HepG2 (cell line): Measurements from ENCODE around the gene PLD1. TPM values are rescaled to one million over a fixed set of nuclear protein-coding genes. Genes with fewer than 3 reads are reported as not detected.

Experiments used
- ASH2L ChIP-seq: fragments of 300-600, 200-600 bp; sonication (generic); IDR thresholded peaks from 2 replicates; pipeline ENCODE4 v1.7.0; 2017; ENCODE audit warnings: low read depth, mild to moderate bottlenecking, moderate library complexity, mixed read lengths, low read length; ENCODE audit not compliant: insufficient read length
- EEA1 ChIP-seq: sonication (generic); formaldehyde crosslinking; IDR thresholded peaks from 2 replicates; pipeline ENCODE4 v1.5.1; 2020; ENCODE audit warnings: mild to moderate bottlenecking, missing genetic modification reagents, borderline replicate concordance
- EP300 ChIP-seq, 3 experiments: sonication (generic) in 1 of 3; formaldehyde crosslinking in 1 of 3; IDR thresholded peaks; 2 replicates each; pipeline versions ENCODE4 v1.5.1 to v1.6.1; 2011 to 2020; ENCODE audit warnings: low read depth in 2 of 3, low read length in 2 of 3, borderline replicate concordance in 1 of 3, improper control_type of control experiment in 1 of 3, mild to moderate bottlenecking in 1 of 3, missing genetic modification reagents in 1 of 3, moderate library complexity in 1 of 3
- FOXK1 ChIP-seq: sonication (generic); formaldehyde crosslinking; IDR thresholded peaks from 2 replicates; pipeline ENCODE4 v1.4.0; 2020; ENCODE audit warnings: low read depth, missing genetic modification reagents, borderline replicate concordance
- HCFC1 ChIP-seq: fragments of 150-350 bp; IDR thresholded peaks from 2 replicates; pipeline ENCODE4 v1.6.1; 2014; ENCODE audit warnings: low read depth, low read length
- HOXA9 ChIP-seq: sonication (generic); formaldehyde crosslinking; IDR thresholded peaks from 2 replicates; pipeline ENCODE4 v1.8.1; 2022; ENCODE audit warnings: missing genetic modification reagents, mild to moderate bottlenecking, moderate library complexity, borderline replicate concordance
- JUND ChIP-seq: sonication (generic); formaldehyde crosslinking; IDR thresholded peaks from 2 replicates; pipeline ENCODE4 v1.8.0; 2022; ENCODE audit warnings: mild to moderate bottlenecking, missing genetic modification reagents
- KDM6A ChIP-seq: IDR thresholded peaks from 2 replicates; pipeline ENCODE4 v1.6.1; 2016; ENCODE audit warnings: low read depth
- NFKB2 ChIP-seq: sonication (generic); formaldehyde crosslinking; IDR thresholded peaks from 2 replicates; pipeline ENCODE4 v1.4.0; 2020; ENCODE audit warnings: missing genetic modification reagents, borderline replicate concordance
- ZNF12 ChIP-seq: sonication (generic); formaldehyde crosslinking; IDR thresholded peaks from 2 replicates; pipeline ENCODE4 v1.5.0; 2020; ENCODE audit warnings: missing genetic modification reagents
- ZNF138 ChIP-seq: sonication (generic); formaldehyde crosslinking; IDR thresholded peaks from 2 replicates; pipeline ENCODE4 v1.5.0; 2020; ENCODE audit warnings: mild to moderate bottlenecking, low read depth, missing genetic modification reagents
- ZNF205 ChIP-seq: IDR thresholded peaks from 2 replicates; pipeline ENCODE4 v1.6.1; 2018; ENCODE audit warnings: missing biosample characterization, missing genetic modification reagents
- ZNF7 ChIP-seq: IDR thresholded peaks from 2 replicates; pipeline ENCODE4 v1.6.1; 2016; ENCODE audit warnings: missing biosample characterization, missing genetic modification reagents
- ZNF776 ChIP-seq: sonication (generic); formaldehyde crosslinking; IDR thresholded peaks from 2 replicates; pipeline ENCODE4 v1.4.0; 2020; ENCODE audit warnings: mild to moderate bottlenecking, missing genetic modification reagents
- polyA plus RNA-seq, 8 experiments: library from polyadenylated mRNA; depleted of rRNA in 3 of 8; stranded (reverse) in 7 of 8; unstranded in 1 of 8; fragments of >200 nt; fragmentation: Illumina TruSeq in 4 of 8; extraction: Trizol in 4 of 8; gene quantifications; 2 replicates each; pipeline versions ENCODE4 v1.2.1 to v1.2.3, GENCODE V29; 2011 to 2016; ENCODE audit warnings: low read depth in 4 of 8, missing spikeins in 1 of 8, mixed read lengths in 1 of 8; ENCODE audit not compliant: insufficient read depth in 1 of 8
- total RNA-seq, 5 experiments: library from RNA; depleted of rRNA; stranded (reverse); fragments of >200 nt; fragmentation: Illumina TruSeq; extraction: Trizol; gene quantifications; 2 replicates each; pipeline ENCODE4 v1.2.3, GENCODE V29; 2016; ENCODE audit warnings: low read depth in 1 of 5
- TF ChIP-seq, protein P1 (sequence below): sonication (generic); formaldehyde crosslinking; IDR thresholded peaks from 2 replicates; pipeline ENCODE4 v1.9.0; 2021; ENCODE audit warnings: mild to moderate bottlenecking, missing genetic modification reagents
- TF ChIP-seq, protein P2 (sequence below): IDR thresholded peaks from 2 replicates; pipeline ENCODE4 v1.6.1; 2012; ENCODE audit warnings: low read depth, low read length, improper control_type of control experiment
- TF ChIP-seq, protein P3 (sequence below): sonication (generic); formaldehyde crosslinking; IDR thresholded peaks from 2 replicates; pipeline ENCODE4 v1.4.0; 2020; ENCODE audit warnings: mild to moderate bottlenecking, low read depth, missing genetic modification reagents
- TF ChIP-seq, protein P4 (sequence below): sonication (generic); formaldehyde crosslinking; IDR thresholded peaks from 2 replicates; pipeline ENCODE4 v1.4.0; 2020; ENCODE audit warnings: missing genetic modification reagents

Gene PLD1
- total and polyA plus RNA-seq, 2 of the 13 experiments (the other 11 are each of a cell fraction or from before 2014, with no cell fraction given), result 27.1 to 59.4 TPM

DNA sequence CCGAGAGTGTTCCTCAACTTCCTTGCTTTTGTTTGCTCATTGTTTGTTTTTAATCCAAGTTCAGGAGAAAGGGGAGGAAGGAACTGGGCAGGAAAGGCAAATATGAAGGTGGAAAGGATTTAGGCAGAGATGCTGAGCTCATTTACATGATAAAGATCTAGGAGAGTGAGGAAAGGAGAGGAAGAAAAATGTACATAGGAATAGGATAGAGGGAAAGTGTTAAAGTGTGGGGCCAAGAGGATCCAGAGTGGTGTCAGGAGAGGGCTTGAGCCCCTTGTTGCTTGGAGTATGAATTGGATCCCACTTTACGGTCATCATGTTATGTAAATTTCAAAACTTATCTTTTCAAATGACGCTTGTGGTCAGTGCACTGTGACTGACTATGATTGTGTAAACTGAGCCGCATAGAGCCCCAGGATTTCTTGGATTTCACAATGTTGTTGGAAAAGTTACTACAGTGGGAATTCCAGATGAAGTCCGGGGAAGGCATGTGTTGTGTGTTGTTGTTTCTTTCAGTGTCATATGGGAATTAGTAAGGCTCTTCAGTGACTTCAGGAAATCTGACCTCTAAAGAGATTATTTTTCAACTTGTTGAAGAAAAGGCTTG lies 15.0 kb upstream of the PLD1 start (continued):
- TF ChIP-seq, protein P1, sequence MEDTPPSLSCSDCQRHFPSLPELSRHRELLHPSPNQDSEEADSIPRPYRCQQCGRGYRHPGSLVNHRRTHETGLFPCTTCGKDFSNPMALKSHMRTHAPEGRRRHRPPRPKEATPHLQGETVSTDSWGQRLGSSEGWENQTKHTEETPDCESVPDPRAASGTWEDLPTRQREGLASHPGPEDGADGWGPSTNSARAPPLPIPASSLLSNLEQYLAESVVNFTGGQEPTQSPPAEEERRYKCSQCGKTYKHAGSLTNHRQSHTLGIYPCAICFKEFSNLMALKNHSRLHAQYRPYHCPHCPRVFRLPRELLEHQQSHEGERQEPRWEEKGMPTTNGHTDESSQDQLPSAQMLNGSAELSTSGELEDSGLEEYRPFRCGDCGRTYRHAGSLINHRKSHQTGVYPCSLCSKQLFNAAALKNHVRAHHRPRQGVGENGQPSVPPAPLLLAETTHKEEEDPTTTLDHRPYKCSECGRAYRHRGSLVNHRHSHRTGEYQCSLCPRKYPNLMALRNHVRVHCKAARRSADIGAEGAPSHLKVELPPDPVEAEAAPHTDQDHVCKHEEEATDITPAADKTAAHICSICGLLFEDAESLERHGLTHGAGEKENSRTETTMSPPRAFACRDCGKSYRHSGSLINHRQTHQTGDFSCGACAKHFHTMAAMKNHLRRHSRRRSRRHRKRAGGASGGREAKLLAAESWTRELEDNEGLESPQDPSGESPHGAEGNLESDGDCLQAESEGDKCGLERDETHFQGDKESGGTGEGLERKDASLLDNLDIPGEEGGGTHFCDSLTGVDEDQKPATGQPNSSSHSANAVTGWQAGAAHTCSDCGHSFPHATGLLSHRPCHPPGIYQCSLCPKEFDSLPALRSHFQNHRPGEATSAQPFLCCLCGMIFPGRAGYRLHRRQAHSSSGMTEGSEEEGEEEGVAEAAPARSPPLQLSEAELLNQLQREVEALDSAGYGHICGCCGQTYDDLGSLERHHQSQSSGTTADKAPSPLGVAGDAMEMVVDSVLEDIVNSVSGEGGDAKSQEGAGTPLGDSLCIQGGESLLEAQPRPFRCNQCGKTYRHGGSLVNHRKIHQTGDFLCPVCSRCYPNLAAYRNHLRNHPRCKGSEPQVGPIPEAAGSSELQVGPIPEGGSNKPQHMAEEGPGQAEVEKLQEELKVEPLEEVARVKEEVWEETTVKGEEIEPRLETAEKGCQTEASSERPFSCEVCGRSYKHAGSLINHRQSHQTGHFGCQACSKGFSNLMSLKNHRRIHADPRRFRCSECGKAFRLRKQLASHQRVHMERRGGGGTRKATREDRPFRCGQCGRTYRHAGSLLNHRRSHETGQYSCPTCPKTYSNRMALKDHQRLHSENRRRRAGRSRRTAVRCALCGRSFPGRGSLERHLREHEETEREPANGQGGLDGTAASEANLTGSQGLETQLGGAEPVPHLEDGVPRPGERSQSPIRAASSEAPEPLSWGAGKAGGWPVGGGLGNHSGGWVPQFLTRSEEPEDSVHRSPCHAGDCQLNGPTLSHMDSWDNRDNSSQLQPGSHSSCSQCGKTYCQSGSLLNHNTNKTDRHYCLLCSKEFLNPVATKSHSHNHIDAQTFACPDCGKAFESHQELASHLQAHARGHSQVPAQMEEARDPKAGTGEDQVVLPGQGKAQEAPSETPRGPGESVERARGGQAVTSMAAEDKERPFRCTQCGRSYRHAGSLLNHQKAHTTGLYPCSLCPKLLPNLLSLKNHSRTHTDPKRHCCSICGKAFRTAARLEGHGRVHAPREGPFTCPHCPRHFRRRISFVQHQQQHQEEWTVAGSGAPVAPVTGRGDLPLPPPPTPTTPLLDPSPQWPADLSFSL, result peak; percentile 65
- TF ChIP-seq HOXA9 (CRISPR knock-in tag), result no peak
- no peak for TF ChIP-seq JUND (CRISPR knock-in tag)
- no peak for TF ChIP-seq ZNF7 (CRISPR knock-in tag)
- no peak for TF ChIP-seq EEA1 (CRISPR knock-in tag)
- no peak for TF ChIP-seq ZNF138 (CRISPR knock-in tag)
- TF ChIP-seq ASH2L, result peak; percentile 32
- no peak for TF ChIP-seq HCFC1
- TF ChIP-seq, protein P2, sequence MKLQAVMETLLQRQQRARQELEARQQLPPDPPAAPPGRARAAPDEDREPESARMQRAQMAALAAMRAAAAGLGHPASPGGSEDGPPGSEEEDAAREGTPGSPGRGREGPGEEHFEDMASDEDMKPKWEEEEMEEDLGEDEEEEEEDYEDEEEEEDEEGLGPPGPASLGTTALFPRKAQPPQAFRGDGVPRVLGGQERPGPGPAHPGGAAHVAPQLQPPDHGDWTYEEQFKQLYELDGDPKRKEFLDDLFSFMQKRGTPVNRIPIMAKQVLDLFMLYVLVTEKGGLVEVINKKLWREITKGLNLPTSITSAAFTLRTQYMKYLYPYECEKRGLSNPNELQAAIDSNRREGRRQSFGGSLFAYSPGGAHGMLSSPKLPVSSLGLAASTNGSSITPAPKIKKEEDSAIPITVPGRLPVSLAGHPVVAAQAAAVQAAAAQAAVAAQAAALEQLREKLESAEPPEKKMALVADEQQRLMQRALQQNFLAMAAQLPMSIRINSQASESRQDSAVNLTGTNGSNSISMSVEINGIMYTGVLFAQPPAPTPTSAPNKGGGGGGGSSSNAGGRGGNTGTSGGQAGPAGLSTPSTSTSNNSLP, result peak; percentile 16; the same call in 1 of the 2 replicates
- peak; percentile 51; the same call in 1 of the 2 replicates for TF ChIP-seq FOXK1 (CRISPR knock-in tag)
- no peak for TF ChIP-seq ZNF776
- TF ChIP-seq NFKB2 (CRISPR knock-in tag), result no peak
- 0 out of 2 replicates have a peak, but pooled peaks have one; percentile 6 for TF ChIP-seq KDM6A (CRISPR knock-in tag)
- peak; percentile 40 to 62; a peak in 3 of 4 replicates for TF ChIP-seq EP300 (IDR thresholded peaks at IDR 0.05; ENCODE audit: low read depth in 2 of 2, low read length in 2 of 2)
- TF ChIP-seq EP300 (CRISPR knock-in tag; IDR thresholded peaks at IDR 0.05; ENCODE audit: borderline replicate concordance), result no peak; the same call in 1 of the 2 replicates
- TF ChIP-seq ZNF205 (CRISPR knock-in tag), result no peak
- TF ChIP-seq, protein P3, sequence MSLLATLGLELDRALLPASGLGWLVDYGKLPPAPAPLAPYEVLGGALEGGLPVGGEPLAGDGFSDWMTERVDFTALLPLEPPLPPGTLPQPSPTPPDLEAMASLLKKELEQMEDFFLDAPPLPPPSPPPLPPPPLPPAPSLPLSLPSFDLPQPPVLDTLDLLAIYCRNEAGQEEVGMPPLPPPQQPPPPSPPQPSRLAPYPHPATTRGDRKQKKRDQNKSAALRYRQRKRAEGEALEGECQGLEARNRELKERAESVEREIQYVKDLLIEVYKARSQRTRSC (CRISPR knock-in tag), result no peak
- TF ChIP-seq, protein P4, sequence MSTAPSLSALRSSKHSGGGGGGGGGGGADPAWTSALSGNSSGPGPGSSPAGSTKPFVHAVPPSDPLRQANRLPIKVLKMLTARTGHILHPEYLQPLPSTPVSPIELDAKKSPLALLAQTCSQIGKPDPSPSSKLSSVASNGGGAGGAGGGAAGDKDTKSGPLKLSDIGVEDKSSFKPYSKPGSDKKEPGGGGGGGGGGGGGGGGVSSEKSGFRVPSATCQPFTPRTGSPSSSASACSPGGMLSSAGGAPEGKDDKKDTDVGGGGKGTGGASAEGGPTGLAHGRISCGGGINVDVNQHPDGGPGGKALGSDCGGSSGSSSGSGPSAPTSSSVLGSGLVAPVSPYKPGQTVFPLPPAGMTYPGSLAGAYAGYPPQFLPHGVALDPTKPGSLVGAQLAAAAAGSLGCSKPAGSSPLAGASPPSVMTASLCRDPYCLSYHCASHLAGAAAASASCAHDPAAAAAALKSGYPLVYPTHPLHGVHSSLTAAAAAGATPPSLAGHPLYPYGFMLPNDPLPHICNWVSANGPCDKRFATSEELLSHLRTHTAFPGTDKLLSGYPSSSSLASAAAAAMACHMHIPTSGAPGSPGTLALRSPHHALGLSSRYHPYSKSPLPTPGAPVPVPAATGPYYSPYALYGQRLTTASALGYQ, result no peak
- TF ChIP-seq ZNF12, result peak; percentile 70
